Upper lobe of left lung (tissue), 4 donors: Measurements from ENCODE around the gene ZNF785.

Experiments
- EP300 ChIP-seq, 4 donors: sonication (generic); formaldehyde crosslinking; IDR thresholded peaks; one replicate each; pipeline ENCODE4 v1.5.1; 2017; ENCODE audit warnings: antibody characterized with exemption in 4 of 4, control low read depth in 2 of 4
- POLR2A ChIP-seq, 4 donors: fragments of 450-650 bp; IDR thresholded peaks; one replicate each; pipeline ENCODE4 v1.5.1; 2016 to 2017; ENCODE audit warnings: antibody characterized with exemption in 4 of 4, mild to moderate bottlenecking in 2 of 4
- POLR2AphosphoS5 ChIP-seq, 2 donors: sonication (generic); formaldehyde crosslinking; IDR thresholded peaks; one replicate each; pipeline ENCODE4 v1.5.1; 2017; ENCODE audit warnings: antibody characterized with exemption in 2 of 2
- TF ChIP-seq, protein P1 (sequence below), 6 experiments: fragments of 450-650 bp in 4 of 6; fragments of 200-600 bp in 2 of 6; sonication (generic) in 2 of 6; IDR thresholded peaks; one replicate each; pipeline ENCODE4 v1.5.1; 2016 to 2019; ENCODE audit warnings: antibody characterized with exemption in 6 of 6

DNA sequence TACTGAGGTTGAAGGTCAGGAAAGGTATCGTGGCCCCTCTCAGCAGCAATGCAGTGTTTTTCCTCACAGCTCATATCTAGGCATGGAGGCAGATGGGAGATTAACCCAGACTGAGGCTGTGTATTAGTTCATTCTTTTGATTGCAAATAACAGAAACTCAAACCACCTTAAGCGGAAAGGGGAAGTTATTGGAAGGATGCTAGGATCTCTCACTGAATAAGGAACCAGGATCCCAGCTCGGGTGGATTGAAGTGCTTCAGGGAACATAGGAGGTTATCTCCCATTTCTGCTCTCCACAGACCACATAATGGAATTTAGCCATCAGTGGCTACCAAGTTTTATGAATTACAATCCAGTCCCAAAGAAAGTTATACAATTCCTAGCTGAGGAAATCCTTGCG is 16.5 kb upstream of the ZNF785 start:
- TF ChIP-seq, protein P1, sequence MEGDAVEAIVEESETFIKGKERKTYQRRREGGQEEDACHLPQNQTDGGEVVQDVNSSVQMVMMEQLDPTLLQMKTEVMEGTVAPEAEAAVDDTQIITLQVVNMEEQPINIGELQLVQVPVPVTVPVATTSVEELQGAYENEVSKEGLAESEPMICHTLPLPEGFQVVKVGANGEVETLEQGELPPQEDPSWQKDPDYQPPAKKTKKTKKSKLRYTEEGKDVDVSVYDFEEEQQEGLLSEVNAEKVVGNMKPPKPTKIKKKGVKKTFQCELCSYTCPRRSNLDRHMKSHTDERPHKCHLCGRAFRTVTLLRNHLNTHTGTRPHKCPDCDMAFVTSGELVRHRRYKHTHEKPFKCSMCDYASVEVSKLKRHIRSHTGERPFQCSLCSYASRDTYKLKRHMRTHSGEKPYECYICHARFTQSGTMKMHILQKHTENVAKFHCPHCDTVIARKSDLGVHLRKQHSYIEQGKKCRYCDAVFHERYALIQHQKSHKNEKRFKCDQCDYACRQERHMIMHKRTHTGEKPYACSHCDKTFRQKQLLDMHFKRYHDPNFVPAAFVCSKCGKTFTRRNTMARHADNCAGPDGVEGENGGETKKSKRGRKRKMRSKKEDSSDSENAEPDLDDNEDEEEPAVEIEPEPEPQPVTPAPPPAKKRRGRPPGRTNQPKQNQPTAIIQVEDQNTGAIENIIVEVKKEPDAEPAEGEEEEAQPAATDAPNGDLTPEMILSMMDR (IDR thresholded peaks at IDR 0.05) = no peak
- TF ChIP-seq POLR2A (IDR thresholded peaks at IDR 0.05) = no peak
- no peak for TF ChIP-seq POLR2AphosphoS5 (IDR thresholded peaks at IDR 0.05)
- TF ChIP-seq EP300 (IDR thresholded peaks at IDR 0.05) = no peak
